ENCODE data around the gene FAM124B.

- TF ChIP-seq, protein P1, sequence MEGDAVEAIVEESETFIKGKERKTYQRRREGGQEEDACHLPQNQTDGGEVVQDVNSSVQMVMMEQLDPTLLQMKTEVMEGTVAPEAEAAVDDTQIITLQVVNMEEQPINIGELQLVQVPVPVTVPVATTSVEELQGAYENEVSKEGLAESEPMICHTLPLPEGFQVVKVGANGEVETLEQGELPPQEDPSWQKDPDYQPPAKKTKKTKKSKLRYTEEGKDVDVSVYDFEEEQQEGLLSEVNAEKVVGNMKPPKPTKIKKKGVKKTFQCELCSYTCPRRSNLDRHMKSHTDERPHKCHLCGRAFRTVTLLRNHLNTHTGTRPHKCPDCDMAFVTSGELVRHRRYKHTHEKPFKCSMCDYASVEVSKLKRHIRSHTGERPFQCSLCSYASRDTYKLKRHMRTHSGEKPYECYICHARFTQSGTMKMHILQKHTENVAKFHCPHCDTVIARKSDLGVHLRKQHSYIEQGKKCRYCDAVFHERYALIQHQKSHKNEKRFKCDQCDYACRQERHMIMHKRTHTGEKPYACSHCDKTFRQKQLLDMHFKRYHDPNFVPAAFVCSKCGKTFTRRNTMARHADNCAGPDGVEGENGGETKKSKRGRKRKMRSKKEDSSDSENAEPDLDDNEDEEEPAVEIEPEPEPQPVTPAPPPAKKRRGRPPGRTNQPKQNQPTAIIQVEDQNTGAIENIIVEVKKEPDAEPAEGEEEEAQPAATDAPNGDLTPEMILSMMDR (IDR thresholded peaks at IDR 0.05), result no peak
- no peak for TF ChIP-seq EP300 (IDR thresholded peaks at IDR 0.05; ENCODE audit: borderline replicate concordance in 1 of 2, low read depth in 1 of 2, low read length in 1 of 2)
- TF ChIP-seq, protein P2, sequence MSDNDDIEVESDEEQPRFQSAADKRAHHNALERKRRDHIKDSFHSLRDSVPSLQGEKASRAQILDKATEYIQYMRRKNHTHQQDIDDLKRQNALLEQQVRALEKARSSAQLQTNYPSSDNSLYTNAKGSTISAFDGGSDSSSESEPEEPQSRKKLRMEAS (IDR thresholded peaks at IDR 0.05; ENCODE audit: low read depth), result no peak
Observed at GRCh38 chr2:224354632-224355211, 47.2 kb downstream of the FAM124B start.
